Naive thymus-derived CD4-positive, alpha-beta T cell (primary cell): ENCODE data around the gene ARHGEF17. TPM values are rescaled to one million over a fixed set of nuclear protein-coding genes. Genes with fewer than 3 reads are reported as not detected.

Experiments
- ATAC-seq: fragments of 150-1000 bp; cut with Tn5 transposase; 2 replicates; pipeline ENCODE4 v1.10.0; 2021; ENCODE audit warnings: mild to moderate bottlenecking, moderate library complexity
- CTCF ChIA-PET: fragments of 350-600 bp; sonication (Branson Sonifier 250); formaldehyde crosslinking; loops from one replicate; lab custom pipeline; 2021; ENCODE audit warnings: antibody characterized with exemption; lab: Charles Lee
- POLR2A ChIA-PET: fragments of 350-600 bp; sonication (Branson Sonifier 250); formaldehyde crosslinking; loops from one replicate; lab custom pipeline; 2021; ENCODE audit warnings: antibody characterized with exemption, inconsistent platforms; lab: Charles Lee
- DNase-seq, 9 donors: peaks; one replicate each; pipeline versions ENCODE4 v3.0.0 to v3.0.0-alpha.2; 2020 to 2022; ENCODE audit warnings: mixed read lengths in 1 of 9
- H3K27ac ChIP-seq: one replicate; pipeline ENCODE4 v1.7.0; 2013; ENCODE audit warnings: mild to moderate bottlenecking, low read depth, low read length, moderate library complexity
- H3K27me3 ChIP-seq, 2 donors: one replicate each; pipeline ENCODE4 v1.7.0; 2013; ENCODE audit warnings: low read length in 2 of 2, mild to moderate bottlenecking in 2 of 2, moderate library complexity in 2 of 2; ENCODE audit not compliant: control insufficient read depth in 2 of 2, insufficient read depth in 2 of 2
- H3K36me3 ChIP-seq, 3 experiments: 1 replicate in 2 of 3; 2 replicates in 1 of 3; pipeline ENCODE4 v1.7.0; 2013; ENCODE audit warnings: low read length in 3 of 3, mild to moderate bottlenecking in 3 of 3, moderate library complexity in 1 of 3; ENCODE audit not compliant: insufficient read depth in 3 of 3, control insufficient read depth in 2 of 3
- H3K4me1 ChIP-seq, 2 donors: one replicate each; pipeline ENCODE4 v1.7.0; 2013; ENCODE audit warnings: low read length in 2 of 2, mild to moderate bottlenecking in 2 of 2, moderate library complexity in 1 of 2; ENCODE audit not compliant: control insufficient read depth in 2 of 2, insufficient read depth in 2 of 2
- H3K4me3 ChIP-seq: 2 replicates; pipeline ENCODE4 v1.7.0; 2013; ENCODE audit warnings: mild to moderate bottlenecking, low read length
- H3K9me3 ChIP-seq, 3 experiments: 1 replicate in 2 of 3; 2 replicates in 1 of 3; pipeline ENCODE4 v1.7.0; 2013; ENCODE audit warnings: low read length in 3 of 3; ENCODE audit not compliant: control insufficient read depth in 2 of 3
- H3K27ac Mint-ChIP-seq, 9 donors: one replicate each; pipeline ENCODE4 v1.8.0; 2020 to 2022; ENCODE audit warnings: mixed read lengths in 9 of 9, mild to moderate bottlenecking in 8 of 9, moderate library complexity in 5 of 9, inconsistent platforms in 2 of 9
- H3K27me3 Mint-ChIP-seq, 5 donors: one replicate each; pipeline ENCODE4 v1.8.0; 2021 to 2022; ENCODE audit warnings: mixed read lengths in 5 of 5, mild to moderate bottlenecking in 1 of 5
- H3K36me3 Mint-ChIP-seq, 5 donors: one replicate each; pipeline ENCODE4 v1.8.0; 2020 to 2022; ENCODE audit warnings: mixed read lengths in 5 of 5, mild to moderate bottlenecking in 3 of 5, inconsistent platforms in 1 of 5
- H3K4me1 Mint-ChIP-seq, 7 donors: one replicate each; pipeline ENCODE4 v1.8.0; 2020 to 2022; ENCODE audit warnings: mixed read lengths in 7 of 7, mild to moderate bottlenecking in 3 of 7, inconsistent platforms in 1 of 7
- H3K4me3 Mint-ChIP-seq, 10 donors: one replicate each; pipeline ENCODE4 v1.8.0; 2020 to 2022; ENCODE audit warnings: mild to moderate bottlenecking in 10 of 10, mixed read lengths in 10 of 10, moderate library complexity in 6 of 10, inconsistent platforms in 2 of 10
- H3K9me3 Mint-ChIP-seq, 11 donors: one replicate each; pipeline ENCODE4 v1.8.0; 2020 to 2022; ENCODE audit warnings: mixed read lengths in 11 of 11, mild to moderate bottlenecking in 4 of 11, inconsistent platforms in 1 of 11, moderate library complexity in 1 of 11
- intact Hi-C, 2 donors: fragments of 100-400 bp; cut with micrococcal nuclease; formaldehyde crosslinking; loops; one replicate each; pipeline ENCODE4 v1.15.1; 2023
- polyA plus RNA-seq, 2 donors: library from polyadenylated mRNA; unstranded; fragments of 300-500 nt; fragmentation: Illumina TruSeq; gene quantifications; one replicate each; pipeline ENCODE4 v1.2.3, GENCODE V29; 2021
- total RNA-seq, 6 experiments: library from RNA in 5 of 6; stranded (reverse) in 5 of 6; gene quantifications; 1 replicate in 5 of 6; 2 replicates in 1 of 6; pipeline ENCODE4 v1.2.3 and lab custom pipeline; 2021 to 2026

Gene ARHGEF17
- total and polyA plus RNA-seq, 7 experiments from 2014 or later = 0.11 to 1.1 (median 0.98) TPM; not detected in 4

GRCh38 chr11:73327812-73328364 is 19.8 kb downstream of the ARHGEF17 start:
- H3K27ac Mint-ChIP-seq = no peak overlapping the region

GRCh38 chr11:73330569-73331093 is 22.6 kb downstream of the ARHGEF17 start:
- Mint-ChIP-seq H3K4me3 (no peak overlapping the region), H3K4me1 (peaks cover 0 to 5% (median 0%) of the 10 kb centered on the region in 7 donors), H3K27ac (no peak overlapping the region), H3K9me3 (no peaks in the 10 kb centered on the region), H3K27me3 (peaks cover 0 to 8% (median 0%) of the 10 kb centered on the region in 5 donors), H3K36me3 (no peaks in the 10 kb centered on the region)
- ChIA-PET CTCF (no interaction called here), POLR2A (no interaction called here)
- no peak for DNase-seq
- H3K36me3 ChIP-seq = no peaks in the 10 kb centered on the region
- H3K27ac ChIP-seq = no peak overlapping the region
- intact Hi-C loops = no loop called here
- no peaks in the 10 kb centered on the region for H3K9me3 ChIP-seq
- no peak for ATAC-seq
- no peaks in the 10 kb centered on the region for H3K4me1 ChIP-seq
- no peaks in the 10 kb centered on the region for H3K27me3 ChIP-seq
- H3K4me3 ChIP-seq = no peak overlapping the region

More at GRCh38 chr11:73327812-73328364, 19.8 kb downstream of the ARHGEF17 start:
- H3K4me1 Mint-ChIP-seq = peaks cover 0 to 7% (median 0%) of the 10 kb centered on the region in 7 donors
- no peak overlapping the region for H3K4me3 ChIP-seq
- no peaks in the 10 kb centered on the region for H3K36me3 Mint-ChIP-seq
- no peak for DNase-seq
- H3K27me3 Mint-ChIP-seq = peaks cover 0 to 4% (median 0%) of the 10 kb centered on the region in 5 donors
- intact Hi-C loops = no loop called here
- H3K9me3 Mint-ChIP-seq = no peaks in the 10 kb centered on the region
- H3K9me3 ChIP-seq = no peaks in the 10 kb centered on the region
- ChIA-PET POLR2A (no interaction called here), CTCF (no interaction called here)
- H3K4me1 ChIP-seq = no peaks in the 10 kb centered on the region
- no peak overlapping the region for H3K4me3 Mint-ChIP-seq
- no peak for ATAC-seq
- no peaks in the 10 kb centered on the region for H3K27me3 ChIP-seq
- no peaks in the 10 kb centered on the region for H3K36me3 ChIP-seq
- no peak overlapping the region for H3K27ac ChIP-seq

DNA sequence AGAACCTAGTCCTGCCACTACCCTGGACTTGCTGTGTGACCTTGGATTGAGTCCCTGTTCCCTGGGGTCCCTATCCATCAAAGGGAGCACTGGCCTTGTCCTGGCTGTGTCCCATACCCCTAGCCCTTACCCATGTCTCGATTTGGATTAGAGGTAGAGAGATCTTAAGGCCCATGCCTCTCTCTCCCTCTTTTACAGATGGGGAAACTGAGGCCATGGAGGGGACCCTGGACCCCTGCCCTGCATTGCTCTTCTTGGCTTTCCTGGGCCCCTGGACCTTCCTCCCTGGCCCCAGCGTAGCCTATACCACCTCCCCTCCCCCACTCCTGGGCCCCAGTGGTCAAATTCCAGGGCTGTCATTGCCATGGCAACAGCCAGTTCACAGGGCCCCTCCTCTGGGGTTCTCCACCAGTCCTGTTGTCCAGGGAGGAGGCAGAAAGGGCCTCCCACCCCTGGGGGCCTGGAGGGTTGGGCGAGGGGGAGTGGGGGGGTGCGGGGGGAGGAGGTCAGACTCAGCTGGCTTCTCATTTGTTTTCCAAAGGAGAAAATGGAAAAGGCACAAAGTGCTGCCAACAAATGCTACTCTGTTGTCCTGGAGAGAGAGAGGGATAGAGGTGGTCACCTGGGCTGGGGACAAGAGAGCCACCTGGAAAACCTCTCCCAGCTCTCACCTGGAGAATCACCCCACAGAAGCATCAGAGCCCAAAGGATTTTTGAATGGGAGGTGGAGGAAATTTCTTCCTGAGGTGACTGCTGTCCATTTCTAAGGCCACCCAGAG is 23.3 kb downstream of the ARHGEF17 start:
- Histone ChIP-seq H3K9me3 (no peaks in the 10 kb centered on the region), H3K4me1 (no peaks in the 10 kb centered on the region), H3K27me3 (no peaks in the 10 kb centered on the region), H3K27ac (no peak overlapping the region), H3K36me3 (no peaks in the 10 kb centered on the region), H3K4me3 (no peak overlapping the region)
- CTCF ChIA-PET = interaction anchor here (0.5 to 0.8 kb wide), 2 partner anchors 35 to 62 kb away, joined by 4 read pairs; no protein-coding TSS in a partner anchor
- POLR2A ChIA-PET = no interaction called here
- peaks cover 0 to 8% (median 0%) of the 10 kb centered on the region in 5 donors for H3K27me3 Mint-ChIP-seq
- H3K4me1 Mint-ChIP-seq = peaks cover 0 to 6% (median 0%) of the 10 kb centered on the region in 7 donors
- H3K36me3 Mint-ChIP-seq = no peaks in the 10 kb centered on the region
- DNase-seq (no peak), ATAC-seq (no peak)
- intact Hi-C loops = no loop called here
- no peak overlapping the region for H3K27ac Mint-ChIP-seq
- H3K4me3 Mint-ChIP-seq = no peak overlapping the region
- H3K9me3 Mint-ChIP-seq = no peaks in the 10 kb centered on the region

GRCh38 chr11:73333173-73333572 is 25.1 kb downstream of the ARHGEF17 start:
- CTCF ChIA-PET = interaction anchor here (1.4 kb wide), 1 partner anchor 26 kb away, joined by 3 read pairs; no protein-coding TSS in a partner anchor

DNA sequence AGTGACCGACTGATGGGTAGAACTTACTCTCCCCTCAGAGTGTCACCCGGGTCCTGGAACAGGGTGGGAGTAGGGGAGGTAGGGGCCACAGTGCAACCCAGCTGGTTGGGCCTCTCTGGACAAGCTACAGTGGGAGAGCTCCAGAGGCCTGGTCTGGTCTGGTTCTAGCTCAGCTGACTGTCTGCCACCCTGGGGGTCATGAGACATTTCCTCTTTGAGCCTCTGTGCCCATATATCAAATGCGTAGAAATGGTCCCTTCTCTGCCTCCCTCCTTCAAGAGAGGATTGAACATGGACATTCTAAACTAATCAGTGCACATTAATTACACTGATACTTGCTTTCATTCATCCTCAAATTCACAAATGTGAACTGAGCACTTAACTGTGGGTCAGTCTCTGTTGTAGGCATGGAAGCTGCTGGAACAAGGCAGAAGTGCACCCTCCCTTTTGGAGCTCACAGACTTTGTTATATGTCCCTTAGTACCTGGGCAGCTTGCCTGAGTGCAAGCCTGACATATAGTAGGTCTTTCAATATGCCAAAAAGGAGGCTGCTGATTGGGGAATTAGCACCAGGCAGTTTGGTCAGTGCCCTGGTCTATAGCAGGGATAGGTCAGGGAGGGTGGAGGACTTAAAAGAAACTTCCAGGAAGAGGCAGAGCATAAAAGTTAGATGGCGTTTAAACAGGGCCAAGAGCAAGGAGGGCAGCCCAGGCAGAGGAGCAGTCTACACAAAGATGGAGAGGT is 25.7 kb downstream of the ARHGEF17 start:
- no peak overlapping the region for H3K4me3 Mint-ChIP-seq
- ChIA-PET POLR2A (interaction anchor here (1.3 kb wide), 1 partner anchor 39 kb away, joined by 3 read pairs; no protein-coding TSS in a partner anchor), CTCF (interaction anchor here (1.4 to 3.0 kb wide), 3 partner anchors 12 to 27 kb away, joined by 3 to 12 read pairs (median 4); no protein-coding TSS in a partner anchor)
- Histone ChIP-seq H3K36me3 (no peaks in the 10 kb centered on the region), H3K27me3 (no peaks in the 10 kb centered on the region), H3K4me3 (no peak overlapping the region), H3K4me1 (no peaks in the 10 kb centered on the region), H3K9me3 (no peaks in the 10 kb centered on the region), H3K27ac (no peak overlapping the region)
- H3K36me3 Mint-ChIP-seq = no peaks in the 10 kb centered on the region
- intact Hi-C loops = no loop called here
- ATAC-seq (no peak), DNase-seq (no peak)
- H3K9me3 Mint-ChIP-seq = no peaks in the 10 kb centered on the region
- no peak overlapping the region for H3K27ac Mint-ChIP-seq
- peaks cover 0 to 13% (median 0%) of the 10 kb centered on the region in 5 donors for H3K27me3 Mint-ChIP-seq
- peaks cover 0 to 6% (median 0%) of the 10 kb centered on the region in 7 donors for H3K4me1 Mint-ChIP-seq

More at GRCh38 chr11:73333173-73333572, 25.1 kb downstream of the ARHGEF17 start:
- H3K27me3 ChIP-seq = no peaks in the 10 kb centered on the region
- no peaks in the 10 kb centered on the region for H3K36me3 ChIP-seq
- no peak overlapping the region for H3K27ac Mint-ChIP-seq
- H3K27me3 Mint-ChIP-seq = peaks cover 0 to 16% (median 0%) of the 10 kb centered on the region in 5 donors
- no peak overlapping the region for H3K4me3 ChIP-seq
- H3K4me1 ChIP-seq = no peaks in the 10 kb centered on the region
- no peak overlapping the region for H3K27ac ChIP-seq
- intact Hi-C loops = no loop called here
- H3K4me3 Mint-ChIP-seq = no peak overlapping the region
- POLR2A ChIA-PET = no interaction called here
- ATAC-seq = no peak
- no peak for DNase-seq
- H3K9me3 Mint-ChIP-seq = no peaks in the 10 kb centered on the region
- H3K9me3 ChIP-seq = no peaks in the 10 kb centered on the region
- no peaks in the 10 kb centered on the region for H3K36me3 Mint-ChIP-seq
- peaks cover 0 to 6% (median 0%) of the 10 kb centered on the region in 7 donors for H3K4me1 Mint-ChIP-seq
